IMR-90 (cell line): ENCODE data around the gene MOB3A. TPM values are rescaled to one million over a fixed set of nuclear protein-coding genes. Genes with fewer than 3 reads are reported as not detected.

ENCODE experiments used
- ATAC-seq: fragments of 200-7000 bp; cut with Tn5 transposase; 2 replicates; pipeline ENCODE4 v1.9.1; 2020; ENCODE audit warnings: low read depth, mild to moderate bottlenecking, moderate library complexity
- BruUV-seq: library from RNA; stranded (reverse); fragments of 400-500 nt; replicated peaks from 2 replicates; lab custom pipeline; 2021; lab: Mats Ljungman, UMichigan
- CTCF ChIA-PET: fragments of 300-600 bp; formaldehyde crosslinking; extraction: SDS; loops from one replicate; lab custom pipeline; 2021; ENCODE audit warnings: antibody characterized with exemption; lab: Yijun Ruan, JAX
- POLR2A ChIA-PET: fragments of 300-600 bp; sonication (Branson Sonifier 250); formaldehyde crosslinking; loops from one replicate; lab custom pipeline; 2022; ENCODE audit warnings: antibody characterized with exemption; ENCODE audit not compliant: unreplicated experiment; lab: Charles Lee
- DNase-seq: peaks from one replicate; pipeline ENCODE4 v3.0.0; 2013
- H2AFZ ChIP-seq: replicated peaks from 2 replicates; pipeline ENCODE3; 2013; ENCODE audit warnings: low read length, mild to moderate bottlenecking; ENCODE audit not compliant: poor library complexity
- H2AK5ac ChIP-seq: 2 replicates; pipeline ENCODE4 v1.6.1; 2013; ENCODE audit warnings: low read depth, low read length, inconsistent platforms
- H2AK9ac ChIP-seq: replicated peaks from 2 replicates; pipeline ENCODE3; 2013; ENCODE audit warnings: mild to moderate bottlenecking, low read depth, low read length, moderate library complexity; ENCODE audit not compliant: poor library complexity
- H2BK120ac ChIP-seq: 2 replicates; pipeline ENCODE4 v1.6.1; 2013; ENCODE audit warnings: low read depth, low read length, inconsistent platforms
- H2BK15ac ChIP-seq: 3 replicates; pipeline ENCODE4 v1.6.1; 2013; ENCODE audit warnings: low read depth, low read length, inconsistent platforms
- H2BK20ac ChIP-seq: 2 replicates; pipeline ENCODE4 v1.6.1; 2013; ENCODE audit warnings: low read depth, mild to moderate bottlenecking, inconsistent platforms, low read length, moderate library complexity
- H2BK5ac ChIP-seq: 2 replicates; pipeline ENCODE4 v1.6.1; 2013; ENCODE audit warnings: mild to moderate bottlenecking, low read depth, low read length, inconsistent platforms; ENCODE audit not compliant: poor library complexity, severe bottlenecking
- H3K14ac ChIP-seq: replicated peaks from 2 replicates; pipeline ENCODE4 v1.6.1; 2013; ENCODE audit warnings: low read depth, low read length, inconsistent platforms
- H3K18ac ChIP-seq: 2 replicates; pipeline ENCODE4 v1.6.1; 2013; ENCODE audit warnings: low read depth, low read length, control low read depth
- H3K23ac ChIP-seq: 2 replicates; pipeline ENCODE4 v1.6.1; 2013; ENCODE audit warnings: low read depth, low read length, inconsistent platforms
- H3K27ac ChIP-seq: 2 replicates; pipeline ENCODE4 v1.5.1; 2013; ENCODE audit warnings: mild to moderate bottlenecking, control low read depth, low read length; ENCODE audit not compliant: insufficient read depth
- H3K27me3 ChIP-seq: 2 replicates; pipeline ENCODE4 v1.6.1; 2013; ENCODE audit warnings: low read length; ENCODE audit not compliant: control insufficient read depth, insufficient read depth
- H3K36me3 ChIP-seq: 2 replicates; pipeline ENCODE4 v1.6.1; 2013; ENCODE audit warnings: low read length, mixed read lengths; ENCODE audit not compliant: control insufficient read depth, insufficient read depth
- H3K4ac ChIP-seq: 2 replicates; pipeline ENCODE4 v1.6.1; 2013; ENCODE audit warnings: low read depth, low read length, inconsistent platforms
- H3K4me1 ChIP-seq: 2 replicates; pipeline ENCODE4 v1.6.1; 2013; ENCODE audit warnings: low read length, mixed read lengths; ENCODE audit not compliant: control insufficient read depth, insufficient read depth
- H3K4me2 ChIP-seq: 2 replicates; pipeline ENCODE4 v1.6.1; 2013; ENCODE audit warnings: low read depth, mild to moderate bottlenecking, control low read depth, low read length, moderate library complexity
- H3K4me3 ChIP-seq: 2 replicates; pipeline ENCODE4 v1.5.1; 2013; ENCODE audit warnings: low read depth, mild to moderate bottlenecking, control low read depth, low read length, moderate library complexity; ENCODE audit not compliant: insufficient read depth
- H3K56ac ChIP-seq: 2 replicates; pipeline ENCODE4 v1.6.1; 2013; ENCODE audit warnings: low read length, inconsistent platforms; ENCODE audit not compliant: insufficient read depth; ENCODE audit errors: extremely low read depth
- H3K79me1 ChIP-seq, 2 experiments: 2 replicates each; pipeline ENCODE4 v1.6.1; 2013; ENCODE audit warnings: low read length in 2 of 2, inconsistent platforms in 1 of 2, low read depth in 1 of 2
- H3K9ac ChIP-seq: 2 replicates; pipeline ENCODE4 v1.6.1; 2013; ENCODE audit warnings: low read depth, low read length, control low read depth
- H3K9me1 ChIP-seq: 2 replicates; pipeline ENCODE4 v1.6.1; 2013; ENCODE audit warnings: low read length, inconsistent platforms; ENCODE audit not compliant: insufficient read depth
- H3K9me3 ChIP-seq: 2 replicates; pipeline ENCODE4 v1.6.1; 2013; ENCODE audit warnings: low read length; ENCODE audit not compliant: control insufficient read depth, insufficient read depth
- H4K20me1 ChIP-seq: 2 replicates; pipeline ENCODE4 v1.6.1; 2013; ENCODE audit warnings: low read length, inconsistent platforms; ENCODE audit not compliant: insufficient read depth
- H4K5ac ChIP-seq: 2 replicates; pipeline ENCODE4 v1.6.1; 2013; ENCODE audit warnings: mild to moderate bottlenecking, low read depth, low read length, control low read depth
- H4K8ac ChIP-seq, 2 experiments: 2 replicates each; pipeline ENCODE4 v1.6.1; 2013; ENCODE audit warnings: low read depth in 2 of 2, low read length in 2 of 2, control low read depth in 1 of 2, inconsistent platforms in 1 of 2
- H4K91ac ChIP-seq: 2 replicates; pipeline ENCODE4 v1.6.1; 2013; ENCODE audit warnings: low read depth, low read length, inconsistent platforms; ENCODE audit not compliant: insufficient read depth
- CHD1 ChIP-seq: IDR thresholded peaks from 2 replicates; pipeline ENCODE4 v1.6.1; 2012; ENCODE audit warnings: low read depth, low read length, improper control_type of control experiment
- MAFK ChIP-seq: IDR thresholded peaks from 2 replicates; pipeline ENCODE4 v1.6.1; 2012; ENCODE audit warnings: low read depth, low read length, improper control_type of control experiment
- MAZ ChIP-seq: IDR thresholded peaks from 2 replicates; pipeline ENCODE4 v1.6.1; 2012; ENCODE audit warnings: low read depth, mild to moderate bottlenecking, low read length, improper control_type of control experiment, moderate library complexity, borderline replicate concordance
- RFX5 ChIP-seq: IDR thresholded peaks from 2 replicates; pipeline ENCODE4 v1.8.0; 2012; ENCODE audit warnings: low read depth, mild to moderate bottlenecking, low read length, moderate library complexity
- WGBS, 2 experiments: methylation state at CpG; one replicate each; pipeline versions ENCODE4 v1.1.5 to v1.1.7; 2013; ENCODE audit warnings: missing lambda C conversion rate in 2 of 2; ENCODE audit not compliant: insufficient read length in 1 of 2; ENCODE audit errors: extremely low coverage in 2 of 2; 5-methylcytosine and 5-hydroxymethylcytosine counted together
- dilution Hi-C: fragments of 300-500 bp; cut with HindIII; formaldehyde crosslinking; loops from one replicate; pipeline ENCODE4 v1.14.3; 2018; ENCODE audit warnings: low sequenced_read_pairs; ENCODE audit not compliant: unreplicated experiment
- in situ Hi-C: fragments of 300-500 bp; cut with MboI; formaldehyde crosslinking; loops from 3 replicates; pipeline ENCODE4 v1.14.3; 2019; ENCODE audit warnings: low sequenced_read_pairs, inconsistent platforms, mixed read lengths
- intact Hi-C: fragments of 100-400 bp; cut with micrococcal nuclease; formaldehyde crosslinking; loops from 2 replicates; pipeline ENCODE4 v1.10.0; 2022
- polyA plus RNA-seq, 3 experiments: library from polyadenylated mRNA; depleted of rRNA; stranded (reverse); fragments of >200 nt; gene quantifications; 2 replicates each; pipeline ENCODE4 v1.2.3, GENCODE V29; 2012; ENCODE audit warnings: low replicate concordance in 1 of 3
- total RNA-seq: library from RNA; depleted of rRNA; stranded (reverse); fragments of >200 nt; gene quantifications from 2 replicates; pipeline ENCODE4 v1.2.3, GENCODE V29; 2012

The MOB3A gene
- total and polyA plus RNA-seq, 2 of the 4 experiments (the other 2 are of a cell fraction) = 9.3 to 26.5 TPM

DNA sequence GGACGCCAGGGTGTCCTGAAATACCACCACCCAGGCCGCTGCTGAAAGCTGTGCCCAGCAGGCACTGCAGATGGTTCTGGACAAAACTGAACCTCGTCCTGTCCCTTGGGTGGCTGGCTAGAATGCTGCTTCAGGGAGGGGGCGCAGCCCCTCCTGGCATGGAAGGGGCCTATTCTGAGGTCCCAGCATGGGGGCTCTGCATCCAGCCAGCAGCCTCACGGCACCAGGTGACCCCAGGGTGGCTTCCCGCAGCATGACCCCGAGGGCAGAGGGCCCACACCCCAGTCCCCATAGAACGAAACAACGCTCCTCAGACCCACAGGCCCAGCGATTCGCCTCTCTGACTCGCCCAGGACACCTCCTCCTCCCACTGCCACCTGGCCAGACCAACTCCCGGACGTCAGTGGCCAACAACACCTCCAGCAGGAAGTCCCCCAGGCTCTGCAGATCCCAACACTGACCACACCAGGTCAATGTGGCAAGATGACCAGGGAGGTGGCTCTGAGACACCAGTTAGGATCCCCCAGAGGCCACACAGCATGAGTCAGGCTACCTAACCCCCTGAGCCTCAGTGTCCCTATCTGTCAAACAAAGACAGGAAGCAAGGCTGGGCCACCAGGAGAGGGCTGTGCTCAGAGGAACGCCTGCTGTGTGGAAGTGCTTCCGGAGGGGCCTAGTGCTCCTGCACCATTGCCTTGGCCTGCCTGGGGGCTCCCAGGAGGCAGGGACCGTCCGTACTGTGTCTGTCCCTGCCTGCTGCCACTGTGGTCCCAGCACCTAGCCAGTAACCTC is 51.2 kb downstream of the MOB3A start:
- no peak overlapping the region for H2AK5ac ChIP-seq
- no peak overlapping the region for H2BK15ac ChIP-seq
- no TSS peak for BruUV-seq
- peak overlapping the region; percentile 55 for H2AK9ac ChIP-seq
- H3K36me3 ChIP-seq = peaks cover 50% of the 10 kb centered on the region
- no peak overlapping the region for H3K4me2 ChIP-seq
- no peak overlapping the region for H3K14ac ChIP-seq
- no peak overlapping the region for H3K9ac ChIP-seq
- in situ Hi-C loops (no loop called here), dilution Hi-C loops (no loop called here), intact Hi-C loops (no loop called here)
- POLR2A ChIA-PET = no interaction called here
- H3K27ac ChIP-seq = no peak overlapping the region
- no peak overlapping the region for H2BK20ac ChIP-seq
- H3K27me3 ChIP-seq = no peaks in the 10 kb centered on the region
- no peak overlapping the region for H2BK120ac ChIP-seq
- peaks cover 10 to 65% of the 10 kb centered on the region in 2 experiments; a peak in 3 of 4 replicates for H3K79me1 ChIP-seq
- H4K8ac ChIP-seq = no peak overlapping the region
- H2AFZ ChIP-seq = no peak overlapping the region
- peaks cover 56% of the 10 kb centered on the region for H4K20me1 ChIP-seq
- ATAC-seq (no peak), DNase-seq (no peak)
- no peak overlapping the region for H3K4me3 ChIP-seq
- H3K18ac ChIP-seq = no peak overlapping the region
- CTCF ChIA-PET = no interaction called here
- peaks cover 32% of the 10 kb centered on the region for H3K4me1 ChIP-seq
- no peaks in the 10 kb centered on the region for H3K9me3 ChIP-seq
- no peak overlapping the region for H4K5ac ChIP-seq
- 0 out of 2 replicates have a peak, but pooled peaks cover 4% of the 10 kb centered on the region for H3K9me1 ChIP-seq
- H3K56ac ChIP-seq = no peak overlapping the region
- TF ChIP-seq CHD1 = no peak
- no peak for TF ChIP-seq RFX5
- TF ChIP-seq MAFK = no peak
- TF ChIP-seq MAZ = no peak
- WGBS, 2 experiments = 95% methylated on average over 7 of the region's 18 CpGs; no CpG with 5 or more reads in 1 of the 2 experiments
- H4K91ac ChIP-seq = no peak overlapping the region
- no peak overlapping the region for H3K23ac ChIP-seq
- no peak overlapping the region for H3K4ac ChIP-seq
- no peak overlapping the region for H2BK5ac ChIP-seq
